Lower lobe of right lung (tissue), 2 donors: ENCODE results near the gene SYNE3. TPM values are rescaled to one million over a fixed set of nuclear protein-coding genes. Genes with fewer than 3 reads are reported as not detected.

Source experiments
- ATAC-seq, 2 donors: fragments of 200-7000 bp; cut with Tn5 transposase; one replicate each; pipeline ENCODE4 v1.9.1; 2020 to 2022; ENCODE audit warnings: mild to moderate bottlenecking in 2 of 2, moderate library complexity in 2 of 2
- DNase-seq: peaks from one replicate; pipeline ENCODE4 v3.0.0-alpha.2; 2020
- H3K27ac ChIP-seq: fragments of 200-600 bp; one replicate; pipeline ENCODE4 v1.8.0; 2022
- H3K27me3 ChIP-seq: fragments of 200-600 bp; one replicate; pipeline ENCODE4 v1.8.0; 2022; ENCODE audit warnings: low read depth
- H3K36me3 ChIP-seq: fragments of 200-600 bp; one replicate; pipeline ENCODE4 v1.8.0; 2022; ENCODE audit warnings: mild to moderate bottlenecking
- H3K4me1 ChIP-seq: fragments of 200-600 bp; one replicate; pipeline ENCODE4 v1.8.0; 2022
- H3K4me3 ChIP-seq: fragments of 200-600 bp; one replicate; pipeline ENCODE4 v1.8.0; 2022; ENCODE audit warnings: mild to moderate bottlenecking
- H3K9me3 ChIP-seq: fragments of 200-600 bp; one replicate; pipeline ENCODE4 v1.8.0; 2022
- CTCF ChIP-seq: fragments of 200-600 bp; IDR thresholded peaks from one replicate; pipeline ENCODE4 v1.8.0; 2022; ENCODE audit warnings: antibody characterized with exemption, mild to moderate bottlenecking
- intact Hi-C: fragments of 100-400 bp; cut with DNase I; formaldehyde crosslinking; loops from one replicate; pipeline ENCODE4 v1.11.0; 2022
- total RNA-seq: library from RNA; stranded (reverse); fragmentation: NEBNext Ultra II Directional; extraction: Animal tissue kit (Norgen Biotek cat#: 25700); gene quantifications from one replicate; pipeline ENCODE4 v1.2.1, GENCODE V29; 2021
- donor health status: DM: no; HTN: yes; CAD: no; lungs with severe emphysema.

The SYNE3 gene
- total RNA-seq, 1 donor from 2014 or later = 22.4 TPM

- intact Hi-C loops = no loop called here
- DNase-seq (no peak), ATAC-seq (no peak)
- peak overlapping the region; percentile 64 for H3K27ac ChIP-seq
- no peak for TF ChIP-seq CTCF
- H3K4me3 ChIP-seq = no peak overlapping the region
- no peaks in the 10 kb centered on the region for H3K36me3 ChIP-seq
- peaks cover 39% of the 10 kb centered on the region for H3K4me1 ChIP-seq
- no peaks in the 10 kb centered on the region for H3K9me3 ChIP-seq
- no peaks in the 10 kb centered on the region for H3K27me3 ChIP-seq
Observed at GRCh38 chr14:95482627-95483308, 33.7 kb downstream of the SYNE3 start.

- ATAC-seq (no peak), DNase-seq (no peak)
- Histone ChIP-seq H3K36me3 (no peaks in the 10 kb centered on the region), H3K27ac (no peak overlapping the region), H3K9me3 (no peaks in the 10 kb centered on the region), H3K27me3 (no peaks in the 10 kb centered on the region), H3K4me3 (no peak overlapping the region), H3K4me1 (peaks cover 39% of the 10 kb centered on the region)
- TF ChIP-seq CTCF = no peak
- intact Hi-C loops = no loop called here
Observed at GRCh38 chr14:95481391-95482022, 34.9 kb downstream of the SYNE3 start.

- Histone ChIP-seq H3K27ac (no peak overlapping the region), H3K36me3 (no peaks in the 10 kb centered on the region), H3K4me1 (peaks cover 39% of the 10 kb centered on the region), H3K9me3 (no peaks in the 10 kb centered on the region), H3K27me3 (no peaks in the 10 kb centered on the region), H3K4me3 (no peak overlapping the region)
- no peak for DNase-seq
- no peak for TF ChIP-seq CTCF
- ATAC-seq = no peak
- intact Hi-C loops = no loop called here
Observed at GRCh38 chr14:95480887-95481226, 35.6 kb downstream of the SYNE3 start.

- ATAC-seq (peak; percentile 62 to 68), DNase-seq (no peak)
- H3K4me1 ChIP-seq = peaks cover 39% of the 10 kb centered on the region
- no peaks in the 10 kb centered on the region for H3K9me3 ChIP-seq
- no peak overlapping the region for H3K27ac ChIP-seq
- no peaks in the 10 kb centered on the region for H3K27me3 ChIP-seq
- no peak overlapping the region for H3K4me3 ChIP-seq
- intact Hi-C loops = no loop called here
- peaks cover 4% of the 10 kb centered on the region for H3K36me3 ChIP-seq
- no peak for TF ChIP-seq CTCF
Observed at GRCh38 chr14:95480109-95480886, 36.2 kb downstream of the SYNE3 start.

- Histone ChIP-seq H3K27me3 (no peaks in the 10 kb centered on the region), H3K27ac (no peak overlapping the region), H3K36me3 (peaks cover 12% of the 10 kb centered on the region), H3K9me3 (no peaks in the 10 kb centered on the region), H3K4me1 (peaks cover 37% of the 10 kb centered on the region), H3K4me3 (no peak overlapping the region)
- DNase-seq = no peak
- no peak for ATAC-seq
- intact Hi-C loops = no loop called here
- TF ChIP-seq CTCF = no peak
Observed at GRCh38 chr14:95479494-95479893, 37.0 kb downstream of the SYNE3 start.
